Stimulated activated CD8-positive, alpha-beta memory T cell treated with anti-CD3 and anti-CD28 coated beads, Interleukin-15, amount 100 ng/mL, for 4 hours (primary cell): Measurements from ENCODE around the gene PLXNA2.

ENCODE experiments used
- DNase-seq, 2 donors: peaks; one replicate each; pipeline ENCODE4 v3.0.0-alpha.2; 2020; ENCODE audit warnings: low read depth in 2 of 2

The PLXNA2 gene

DNA sequence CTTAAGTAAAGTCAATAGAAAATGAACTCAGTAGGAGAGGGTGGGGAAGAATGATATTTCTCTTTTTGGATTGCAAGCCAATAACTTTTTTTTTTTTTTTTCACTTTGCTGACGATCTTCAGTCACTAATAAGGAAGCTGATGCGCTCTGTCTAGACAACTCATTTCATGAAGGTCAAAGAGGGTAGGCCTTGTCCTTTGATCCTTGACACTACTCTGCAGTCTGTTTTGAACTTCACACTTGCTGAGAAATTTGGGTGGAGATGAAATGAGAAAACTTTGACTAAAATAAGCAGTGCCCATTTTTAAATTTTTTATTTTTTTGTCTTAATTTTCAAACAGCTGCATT is 20.9 kb upstream of the PLXNA2 start:
- DNase-seq = no peak

DNA sequence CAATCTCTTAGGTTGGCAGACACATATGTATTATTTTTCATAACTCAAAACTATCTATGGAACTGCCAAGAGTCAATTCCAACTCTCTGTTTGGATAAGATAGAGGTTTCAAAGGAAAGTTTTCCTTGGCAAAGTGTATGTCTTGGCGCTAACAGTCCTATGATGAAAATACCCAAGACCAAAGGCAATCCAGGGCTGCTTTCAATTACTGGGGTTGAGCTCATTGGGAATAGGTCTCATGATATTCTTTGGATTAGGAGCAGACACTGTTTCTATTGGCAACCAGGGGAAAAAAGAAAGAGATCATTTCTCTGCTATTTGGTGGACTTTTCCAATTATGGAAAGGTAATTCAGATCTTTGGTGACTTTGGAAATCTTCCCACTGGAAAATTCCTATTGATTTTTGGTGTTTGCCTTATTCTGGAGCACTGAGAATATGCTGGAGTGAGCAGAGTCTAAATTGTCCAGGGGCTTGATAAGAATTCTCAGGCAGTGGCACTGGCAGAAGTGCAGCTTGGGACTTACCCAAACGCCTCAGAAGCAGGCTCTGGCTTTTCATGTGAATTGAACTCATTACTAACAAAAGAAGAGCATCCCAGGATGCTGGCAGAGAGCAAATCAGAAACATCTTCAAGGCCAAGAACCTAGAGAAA is 20.4 kb upstream of the PLXNA2 start:
- no peak for DNase-seq

DNA sequence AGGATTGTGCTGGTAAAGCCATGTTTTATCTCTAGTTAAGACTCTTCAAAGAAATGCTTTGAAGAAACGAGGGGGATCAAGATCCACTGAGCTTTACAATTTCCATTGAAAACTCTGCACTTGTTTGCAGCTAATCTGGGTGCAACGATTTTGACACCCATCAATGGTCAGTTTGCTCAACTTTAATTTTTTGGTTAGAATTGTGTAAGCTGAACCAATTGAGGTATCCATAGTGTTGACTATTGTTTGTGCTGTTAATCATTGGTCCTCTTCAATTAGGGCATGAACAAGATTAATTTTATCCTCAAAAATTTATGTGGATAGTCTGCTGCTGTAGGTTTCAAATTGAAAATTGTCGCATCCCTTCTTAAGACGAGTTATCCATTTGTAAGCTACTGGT is 17.7 kb upstream of the PLXNA2 start:
- no peak for DNase-seq

DNA sequence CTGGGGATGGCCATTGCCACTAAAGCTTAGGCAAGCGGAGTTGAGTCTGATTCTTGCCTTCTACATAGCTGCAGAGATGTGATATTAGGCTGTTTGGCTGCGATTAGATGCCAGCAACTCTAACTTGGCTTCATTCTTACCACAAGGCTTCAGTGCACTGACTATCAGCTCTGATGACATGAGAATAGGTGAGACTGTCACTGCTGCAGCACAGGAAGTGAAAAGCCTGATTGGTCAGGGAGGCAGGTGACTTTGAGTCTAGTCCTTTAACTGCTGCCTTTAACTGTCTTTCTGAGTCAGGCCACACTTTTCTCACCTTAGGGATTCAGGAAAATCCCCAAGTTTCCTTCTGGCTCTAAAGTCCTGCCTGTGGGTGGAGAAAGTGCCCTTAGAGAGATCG is 14.1 kb upstream of the PLXNA2 start:
- DNase-seq = no peak

DNA sequence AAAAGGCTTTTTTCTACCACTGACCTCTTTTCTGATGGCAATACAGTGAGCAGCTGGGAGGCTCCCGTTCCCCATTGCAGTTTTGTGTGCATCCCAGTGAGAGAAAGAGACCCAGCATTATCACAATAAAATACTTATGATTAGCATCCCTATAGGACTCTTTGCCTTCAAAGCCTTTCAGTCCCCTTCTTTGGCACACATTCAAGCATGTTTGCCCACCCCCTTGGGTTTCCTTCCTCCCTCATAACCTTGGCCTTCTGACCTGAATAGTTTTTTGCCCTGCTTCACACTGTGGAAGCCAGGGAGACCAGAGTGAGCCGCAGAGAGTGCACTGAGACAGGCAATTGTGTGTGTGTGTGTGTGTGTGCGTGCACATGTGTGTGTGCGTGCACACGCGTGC is 13.2 kb upstream of the PLXNA2 start:
- DNase-seq = no peak

DNA sequence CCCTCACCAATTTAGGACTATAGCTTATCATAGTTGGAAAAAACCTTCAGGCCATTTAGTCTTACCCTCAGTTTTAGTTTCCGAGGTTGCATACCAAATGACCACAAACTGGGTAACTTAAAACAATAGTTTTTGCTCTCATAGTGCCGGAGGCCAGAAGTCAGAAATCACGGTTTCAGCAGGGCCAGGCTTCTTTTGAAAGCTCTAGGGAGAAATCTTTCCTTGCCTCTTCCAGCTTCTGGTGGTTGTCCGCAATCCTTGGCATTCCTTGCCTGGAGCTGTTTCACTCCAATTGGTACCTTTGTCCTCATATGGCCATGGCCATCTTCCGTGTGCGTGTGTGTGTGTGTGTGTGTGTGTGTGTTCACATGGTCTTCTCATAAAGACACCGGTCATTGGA is 12.4 kb upstream of the PLXNA2 start:
- no peak for DNase-seq

DNA sequence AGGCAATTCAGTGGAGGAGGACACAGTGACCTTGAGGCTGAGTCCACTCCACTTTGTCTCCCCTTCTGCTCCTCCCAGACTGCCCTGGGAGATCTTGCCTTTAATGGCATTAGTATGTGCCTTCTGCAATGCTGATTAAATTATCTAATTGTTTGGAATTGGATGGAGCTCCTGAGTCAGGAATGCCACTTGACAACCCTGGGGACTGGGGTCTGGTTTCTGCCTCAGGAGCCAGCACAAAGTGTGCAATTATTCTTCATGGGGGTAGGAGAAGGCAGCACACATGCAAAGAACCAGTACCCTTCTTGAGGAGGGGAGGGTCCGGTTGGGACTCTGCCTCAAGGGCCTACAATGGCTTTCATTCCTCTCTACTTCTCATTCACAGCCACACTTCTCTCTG is 11.9 kb upstream of the PLXNA2 start:
- DNase-seq = no peak

DNA sequence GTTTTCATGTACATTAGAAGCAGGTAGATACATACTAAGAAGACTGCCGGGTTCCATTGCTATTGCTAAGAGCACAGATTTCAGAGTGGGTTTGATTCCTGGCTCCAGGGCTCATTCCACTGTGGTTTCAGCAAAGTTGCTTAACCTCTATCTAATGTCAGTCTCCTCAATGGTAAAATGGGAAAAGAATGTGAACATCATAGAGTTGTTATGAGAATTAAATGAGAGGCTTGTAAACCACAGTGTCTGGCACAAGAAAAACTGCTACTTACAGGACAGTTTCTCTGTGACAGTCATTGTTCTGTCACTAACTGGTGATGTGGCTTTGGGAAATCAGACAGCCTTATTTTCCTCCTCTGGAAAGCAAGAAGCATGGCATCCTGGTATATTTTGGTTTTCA is 10.7 kb upstream of the PLXNA2 start:
- no peak for DNase-seq

DNA sequence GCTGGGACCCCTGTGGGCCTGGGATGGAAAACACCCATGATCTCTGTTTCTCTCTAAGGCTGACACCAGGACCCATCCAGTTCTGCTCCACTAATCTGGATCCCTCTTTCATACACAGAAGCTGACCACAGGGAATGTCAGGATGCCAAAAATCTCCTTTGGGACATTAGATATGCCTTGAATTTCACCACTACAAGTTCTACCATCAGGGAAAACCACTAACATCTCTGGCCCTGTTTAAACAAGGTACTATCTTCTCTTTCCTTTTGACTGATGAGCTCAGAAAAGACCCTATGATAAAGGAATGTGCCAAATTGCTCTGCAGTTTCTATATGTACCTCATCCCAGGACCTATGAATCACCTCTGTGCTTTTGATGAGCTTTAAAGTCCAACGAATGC is 10.2 kb upstream of the PLXNA2 start:
- DNase-seq = no peak

DNA sequence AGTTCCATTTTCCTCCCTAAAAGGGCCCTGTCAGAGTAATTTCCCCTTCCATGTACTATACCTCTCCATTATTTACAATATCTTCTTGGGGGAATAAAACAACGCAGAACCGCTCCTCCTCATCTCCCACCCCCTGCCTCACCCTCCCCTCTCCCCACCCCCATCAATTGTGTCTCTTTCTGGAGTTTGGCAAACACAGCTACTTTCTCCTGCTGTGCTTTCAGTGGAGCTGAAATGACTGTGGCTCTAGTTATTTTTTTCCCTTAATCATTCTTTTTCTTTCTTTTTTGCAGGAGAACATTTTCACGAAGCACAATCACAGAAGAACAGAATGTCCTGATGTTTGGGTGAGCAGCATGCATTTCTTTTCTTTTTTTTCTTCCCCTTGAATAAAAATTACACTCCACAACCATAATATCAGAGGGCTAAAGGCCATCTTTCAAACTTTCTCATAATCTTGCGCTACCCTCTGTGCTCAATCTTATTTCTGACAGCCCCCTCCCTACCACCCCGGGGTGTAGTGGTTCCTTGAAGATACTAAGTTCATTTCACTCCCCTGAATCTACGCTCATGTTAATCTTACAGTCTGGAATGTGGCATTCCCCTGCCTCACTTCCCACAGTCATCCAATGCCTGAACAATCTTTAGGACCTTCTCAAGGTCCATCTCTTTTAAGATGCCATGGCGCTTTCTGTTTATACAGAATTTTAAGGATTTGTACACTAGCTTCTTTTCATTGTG is 8.8 kb upstream of the PLXNA2 start:
- DNase-seq = no peak

DNA sequence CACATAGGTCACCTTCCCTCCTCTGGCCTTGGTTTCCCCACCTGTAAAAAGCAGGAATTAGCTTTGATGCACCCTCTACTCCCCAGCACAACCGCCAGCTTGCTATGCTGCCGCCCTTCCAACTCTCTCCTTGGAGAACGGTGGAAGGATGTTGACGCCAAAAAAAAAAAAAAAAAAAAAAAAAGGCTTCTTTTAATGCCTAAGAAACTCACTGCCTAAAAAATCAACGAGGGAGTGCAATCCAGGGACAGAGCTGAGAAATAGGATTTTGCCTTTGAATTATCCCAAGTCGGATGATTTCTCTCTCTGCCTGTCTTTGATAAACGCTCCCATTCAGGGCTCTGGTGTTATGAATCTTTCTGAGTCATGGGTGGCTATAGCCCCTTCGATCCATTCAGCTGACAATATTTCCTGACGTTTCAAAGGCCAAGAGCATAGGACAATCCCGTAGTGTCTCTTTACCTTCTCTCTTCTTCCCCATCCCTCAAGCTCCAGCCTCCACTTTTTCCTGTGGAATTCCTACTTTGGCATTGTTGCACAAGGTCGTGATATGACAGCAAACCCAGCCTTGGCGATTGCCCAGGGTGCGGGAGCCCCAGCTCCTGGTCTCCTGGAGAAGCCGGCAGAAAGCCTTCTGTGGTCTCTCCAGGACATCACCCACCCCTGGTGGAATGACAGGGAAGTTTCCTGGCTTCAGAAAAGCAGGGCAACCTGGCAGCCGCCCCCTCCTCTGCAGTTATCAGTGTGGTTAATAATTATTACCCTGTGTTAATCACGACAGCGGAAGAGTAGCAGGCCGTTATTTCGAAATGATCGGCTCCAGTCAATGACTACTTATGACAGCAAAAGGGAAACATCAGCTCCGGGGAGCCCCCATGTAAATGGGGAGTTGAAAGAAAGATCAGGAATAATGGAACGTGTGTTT is 8.0 kb upstream of the PLXNA2 start:
- DNase-seq = no peak

DNA sequence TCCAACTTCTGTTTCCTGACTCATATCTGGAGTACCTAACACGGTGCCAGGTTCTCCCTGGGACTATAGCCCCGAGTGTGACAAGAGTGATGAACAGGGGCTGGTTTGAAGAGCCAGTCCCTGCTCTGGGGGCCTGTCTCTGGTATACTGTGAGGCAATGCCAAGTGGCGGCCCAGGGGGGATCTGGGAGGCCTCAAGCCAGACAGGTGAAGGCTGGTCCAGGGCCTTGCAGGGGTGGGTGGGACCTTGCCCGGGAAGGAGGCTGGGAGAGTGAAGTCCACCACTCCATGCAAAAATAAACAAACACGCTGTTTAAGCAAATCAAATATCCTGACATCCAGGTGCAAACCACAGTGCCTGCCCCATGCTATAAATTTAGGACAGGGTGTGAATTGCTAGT is 6.8 kb upstream of the PLXNA2 start:
- no peak for DNase-seq

DNA sequence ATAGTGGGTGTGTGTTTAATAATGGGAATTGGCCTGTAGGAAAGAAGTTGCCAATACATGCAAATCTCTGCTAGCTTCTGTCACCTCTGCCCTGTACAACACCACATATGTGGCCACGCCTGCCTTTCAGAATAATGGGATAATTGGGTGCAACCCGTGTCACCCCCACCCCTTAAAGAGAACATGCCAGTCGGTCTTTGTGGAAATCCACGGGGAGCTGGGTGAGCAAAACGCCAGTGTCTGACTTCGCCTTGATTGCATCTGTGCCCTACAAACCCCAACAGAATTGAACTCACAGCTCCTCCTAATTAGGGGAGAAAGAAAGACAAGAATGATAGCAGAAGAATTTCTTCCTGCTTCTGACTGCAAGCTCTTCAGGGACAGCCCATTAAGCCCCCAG is 6.4 kb upstream of the PLXNA2 start:
- DNase-seq = no peak

DNA sequence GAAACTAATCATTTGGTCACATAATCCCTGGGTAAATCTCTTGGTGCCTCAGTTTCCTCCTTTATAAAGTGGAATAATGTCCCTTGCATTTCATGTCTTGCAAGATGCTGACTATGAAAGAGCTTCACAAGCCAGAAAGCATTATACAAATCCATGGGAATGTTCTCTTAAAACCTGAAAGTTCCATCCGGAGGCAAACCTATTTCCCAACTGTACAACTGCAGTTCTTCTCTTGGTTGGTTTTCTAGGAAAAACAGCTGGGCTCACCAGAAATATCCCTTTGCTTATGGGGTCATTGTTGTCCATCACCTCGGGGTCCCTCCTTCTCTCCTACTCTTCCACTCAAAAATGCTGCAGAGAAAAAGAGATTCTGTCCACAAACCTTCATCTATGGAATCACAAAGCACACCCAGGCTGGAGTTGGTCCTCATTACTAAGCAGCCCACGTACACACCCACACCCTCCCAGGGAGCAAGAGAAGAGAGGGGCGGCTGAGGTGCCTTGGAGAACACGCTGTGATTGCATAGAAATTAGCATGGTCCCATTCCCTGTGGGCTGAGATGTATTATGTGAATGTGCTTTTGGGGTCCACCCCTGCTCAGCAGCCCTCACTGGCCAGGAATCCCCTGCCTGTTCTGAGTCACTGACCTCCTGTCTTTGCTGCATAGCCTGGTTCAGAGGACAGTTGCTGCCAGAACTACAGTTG is 5.0 kb upstream of the PLXNA2 start:
- DNase-seq = no peak

DNA sequence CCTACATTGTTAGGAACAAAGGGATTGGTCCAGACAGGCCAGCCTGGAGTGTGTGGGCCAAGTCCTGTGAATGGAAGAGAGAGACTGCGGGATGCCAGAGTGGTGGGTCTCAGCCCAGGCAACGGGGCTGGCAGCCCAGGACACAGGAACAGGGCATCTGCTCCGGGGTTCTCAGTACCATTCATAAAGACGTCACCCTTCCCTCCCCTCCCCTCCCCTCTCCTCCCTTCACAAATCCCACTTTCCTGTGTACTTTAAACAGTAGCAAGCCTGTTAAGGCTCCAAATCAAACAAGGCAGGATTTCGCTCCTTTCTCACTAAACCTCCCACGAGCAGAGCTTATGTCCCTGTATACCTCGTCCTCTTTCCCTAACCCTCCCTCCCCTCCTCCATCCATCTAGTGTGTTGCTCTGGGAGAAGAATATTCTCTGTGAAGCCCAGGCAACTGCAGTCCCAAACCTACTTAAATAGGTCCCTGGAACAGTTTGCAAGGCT is 4.2 kb upstream of the PLXNA2 start:
- DNase-seq = no peak

DNA sequence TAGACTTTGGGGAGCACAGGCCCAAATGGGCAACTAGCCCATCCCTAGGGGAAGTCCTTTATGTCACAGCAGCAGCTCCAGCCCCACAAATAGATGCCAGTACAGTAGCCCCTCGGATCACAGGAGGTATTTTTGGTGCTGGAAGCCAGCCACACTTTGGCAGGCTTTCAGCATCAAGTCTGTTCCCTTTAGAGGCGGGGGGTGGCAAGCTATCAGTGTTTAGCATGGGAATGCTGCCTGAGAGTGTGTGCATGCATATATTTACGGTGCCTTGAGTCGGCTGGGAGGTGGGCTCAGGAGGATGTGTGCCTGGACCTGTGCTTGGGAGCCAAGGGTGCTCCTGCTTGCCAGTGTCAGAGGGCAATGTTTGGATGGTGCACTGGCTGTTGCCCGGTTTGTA is 3.5 kb upstream of the PLXNA2 start:
- no peak for DNase-seq

DNA sequence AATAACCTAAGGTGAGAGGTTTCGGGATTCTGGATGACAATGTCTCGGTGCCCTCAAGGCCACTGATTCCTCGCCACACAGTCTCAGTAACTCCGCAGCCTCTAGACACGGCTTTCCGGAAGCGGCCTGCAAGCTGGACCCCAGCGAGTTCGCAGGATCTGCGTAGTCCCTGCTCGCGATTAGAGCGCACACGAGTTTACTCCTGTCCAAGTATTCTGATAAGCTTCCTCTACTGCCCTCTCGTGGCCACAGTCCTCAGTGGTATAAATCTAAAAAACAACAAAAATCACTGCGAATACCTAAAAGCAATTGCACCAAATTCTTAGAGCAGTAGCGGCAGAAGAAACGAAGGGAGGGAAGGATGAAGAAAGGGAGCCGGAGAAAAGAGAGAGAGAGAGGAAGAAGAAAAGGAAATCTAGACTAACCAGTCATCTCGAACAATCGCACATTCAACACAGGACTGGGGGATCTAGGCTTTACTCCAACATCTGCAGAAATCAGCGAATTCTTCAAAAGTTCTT is 1.1 kb upstream of the PLXNA2 start:
- DNase-seq = peak; percentile 35 to 58

DNA sequence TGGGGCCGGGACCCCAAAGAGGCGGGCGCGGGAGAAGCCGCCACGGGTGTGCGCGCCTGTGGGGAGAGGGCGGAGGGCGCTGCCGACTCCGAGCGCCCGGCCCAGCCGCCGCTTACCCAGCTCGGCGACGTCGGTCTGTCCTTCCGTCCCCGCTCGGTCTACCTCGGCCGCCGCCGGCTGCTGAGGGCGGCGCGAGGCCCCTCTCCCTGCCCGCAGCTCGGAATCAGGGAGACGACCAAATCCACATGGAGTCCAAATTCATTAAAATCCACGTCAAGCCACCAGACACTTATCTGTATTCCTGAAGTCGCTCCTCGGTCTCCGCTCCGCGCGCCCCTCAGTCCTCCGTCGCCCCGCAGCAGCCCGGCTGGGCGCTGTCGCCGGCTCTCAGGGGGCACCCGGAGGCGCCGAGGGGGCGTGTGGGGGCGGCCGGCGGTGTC is 637 bp downstream of the PLXNA2 start:
- no peak for DNase-seq

DNA sequence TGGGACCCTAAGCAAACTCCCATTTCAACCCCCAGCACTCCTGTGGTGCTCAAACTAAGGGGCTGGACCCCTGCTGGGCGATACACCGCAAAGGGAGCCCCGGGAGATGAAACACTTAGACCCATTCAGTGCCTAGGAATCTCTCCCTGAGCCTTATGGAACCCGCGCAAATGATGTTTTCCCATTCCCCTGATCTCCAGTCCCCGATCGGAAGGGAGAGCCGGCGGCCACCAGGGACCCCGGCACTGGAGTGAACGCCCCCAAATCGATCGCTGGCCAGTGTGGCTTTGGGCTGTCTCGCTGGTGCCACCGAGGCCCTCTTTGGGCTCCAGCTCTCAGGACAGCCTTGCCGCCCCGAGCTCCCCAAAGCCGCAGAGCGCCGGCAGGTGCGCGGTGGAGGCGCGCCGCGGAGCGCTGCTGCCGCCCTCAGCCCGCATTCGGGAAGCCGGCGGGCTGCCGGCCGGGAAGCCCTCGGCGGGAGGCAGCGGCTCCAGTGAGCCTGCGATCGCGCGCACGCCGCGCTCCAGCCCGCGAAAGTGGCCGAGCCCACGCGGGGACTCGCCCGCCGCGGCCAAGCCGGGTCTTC is 1.1 kb downstream of the PLXNA2 start:
- no peak for DNase-seq

DNA sequence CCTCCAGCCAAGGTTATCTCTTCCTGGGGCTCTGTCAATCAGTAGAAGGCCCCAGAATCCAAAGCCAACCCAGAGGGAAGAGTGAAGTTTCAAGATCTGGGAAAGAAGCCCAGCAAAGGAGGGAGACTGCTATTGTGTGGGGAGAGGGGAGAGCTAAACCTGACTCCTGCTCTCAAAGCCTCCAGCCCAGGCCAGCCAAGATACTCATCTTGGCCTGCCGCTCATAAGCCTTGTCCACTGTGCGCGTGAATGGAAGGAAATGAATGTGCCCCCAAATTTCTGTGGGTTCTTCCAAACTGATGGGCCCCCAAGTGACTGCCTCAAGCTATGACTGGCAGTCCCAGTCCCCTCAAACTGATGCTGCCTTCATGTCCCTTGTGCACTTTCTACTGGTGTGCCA is 2.0 kb downstream of the PLXNA2 start:
- no peak for DNase-seq

DNA sequence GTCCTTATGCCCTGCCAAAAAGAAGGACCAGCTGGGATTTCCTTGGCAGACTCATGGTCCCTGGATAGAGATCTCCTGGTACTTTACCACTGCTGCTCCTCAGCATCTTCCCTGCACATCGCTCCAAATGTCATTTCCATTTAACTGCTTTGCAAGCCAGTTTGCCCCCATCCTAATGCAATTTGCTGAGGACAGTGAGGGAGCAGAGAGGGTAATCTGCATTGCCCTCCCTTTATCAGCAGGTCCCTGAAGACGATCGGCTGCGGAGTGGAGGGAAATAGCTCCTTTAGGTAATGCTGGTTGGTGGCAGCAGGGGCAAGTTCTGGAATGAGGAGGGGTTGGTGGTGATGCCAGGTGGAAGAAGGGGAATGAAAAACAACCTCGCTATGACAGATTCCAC is 2.7 kb downstream of the PLXNA2 start:
- no peak for DNase-seq
